Mammary epithelial cell (primary cell): ENCODE results near the gene LGALS3.

Source experiments
- CTCF ChIP-seq, 2 donors: IDR thresholded peaks in 1 of 2; conservative IDR thresholded peaks in 1 of 2; 2 replicates each; pipeline ENCODE4 v1.5.1; 2011 to 2012; ENCODE audit warnings: inconsistent platforms in 2 of 2, low read length in 2 of 2, mild to moderate bottlenecking in 2 of 2, control low read depth in 1 of 2, low read depth in 1 of 2; ENCODE audit not compliant: insufficient read depth in 1 of 2; ENCODE audit errors: extremely low read depth in 1 of 2
- EZH2 ChIP-seq: IDR thresholded peaks from 2 replicates; pipeline ENCODE4 v1.6.1; 2012; ENCODE audit warnings: low read length, inconsistent platforms, borderline replicate concordance

GRCh38 chr14:55194656-55195355, 65.8 kb downstream of the LGALS3 start:
- TF ChIP-seq CTCF (conservative IDR thresholded peaks at IDR 0.05 in 1 of 2, IDR thresholded peaks at IDR 0.05 in 1 of 2; ENCODE audit: extremely low read depth in 1 of 2, insufficient read depth in 1 of 2, low read depth in 1 of 2, low read length in 2 of 2) (no peak), EZH2 (no peak)
